Aorta (tissue), 5 donors: ENCODE data around the gene ANXA3. TPM values are rescaled to one million over a fixed set of nuclear protein-coding genes. Genes with fewer than 3 reads are reported as not detected.
"Not testable (repeated sequence)": the region's sequence is repeated elsewhere in the genome, so short reads cannot be mapped to it uniquely, and the experiment has no call there.

Experiments
- ATAC-seq: fragments of 200-7000 bp; cut with Tn5 transposase; one replicate; pipeline ENCODE4 v1.9.1; 2022; ENCODE audit warnings: moderate library complexity; ENCODE audit not compliant: low FRiP score
- DNase-seq, 2 donors: peaks; one replicate each; pipeline ENCODE4 v3.0.0-alpha.2; 2020
- H3K27ac ChIP-seq, 2 donors: one replicate each; pipeline ENCODE4 v1.5.1; 2013; ENCODE audit warnings: low read length in 2 of 2, mild to moderate bottlenecking in 2 of 2, moderate library complexity in 2 of 2, control low read depth in 1 of 2, inconsistent platforms in 1 of 2, low read depth in 1 of 2
- H3K27me3 ChIP-seq, 2 donors: one replicate each; pipeline ENCODE4 v1.6.1; 2013; ENCODE audit warnings: control low read depth in 1 of 2, low read length in 1 of 2, mild to moderate bottlenecking in 1 of 2, moderate library complexity in 1 of 2; ENCODE audit not compliant: insufficient read depth in 2 of 2, control insufficient read depth in 1 of 2
- H3K36me3 ChIP-seq, 2 donors: one replicate each; pipeline ENCODE4 v1.6.1; 2013; ENCODE audit warnings: control low read depth in 1 of 2, low read length in 1 of 2, mild to moderate bottlenecking in 1 of 2; ENCODE audit not compliant: insufficient read depth in 2 of 2, control insufficient read depth in 1 of 2
- H3K4me1 ChIP-seq, 2 donors: one replicate each; pipeline ENCODE4 v1.6.1; 2013; ENCODE audit warnings: low read length in 2 of 2, control low read depth in 1 of 2, mild to moderate bottlenecking in 1 of 2, moderate library complexity in 1 of 2; ENCODE audit not compliant: insufficient read depth in 2 of 2, control insufficient read depth in 1 of 2
- H3K4me3 ChIP-seq, 2 donors: one replicate each; pipeline ENCODE4 v1.5.1; 2013; ENCODE audit warnings: low read length in 2 of 2, control low read depth in 1 of 2, mild to moderate bottlenecking in 1 of 2
- H3K9me3 ChIP-seq: one replicate; pipeline ENCODE4 v1.6.1; 2013; ENCODE audit warnings: mild to moderate bottlenecking, low read length; ENCODE audit not compliant: control insufficient read depth
- WGBS, 2 donors: extraction: QIAGEN DNeasy Blood & Tissue Kit; methylation state at CpG; one replicate each; pipeline ENCODE4 v1.1.7; 2013; 5-methylcytosine and 5-hydroxymethylcytosine counted together
- intact Hi-C, 2 donors: fragments of 100-400 bp; cut with DNase I; formaldehyde crosslinking; loops; one replicate each; pipeline versions ENCODE4 v1.14.2 to v1.15.0; 2022
- long read RNA-seq, 2 donors: library from polyadenylated mRNA; unstranded; transcript quantifications; one replicate each; pipeline ENCODE4 v2.0.0, GENCODE V29; 2020 to 2021
- polyA plus RNA-seq, 2 donors: library from polyadenylated mRNA; stranded (reverse); fragments of 200-250 nt; gene quantifications; one replicate each; pipeline ENCODE4 v1.2.3, GENCODE V29; 2013
- total RNA-seq, 2 donors: library from RNA; stranded (reverse); fragmentation: NEBNext Ultra II Directional; extraction: Animal tissue kit (Norgen Biotek cat#: 25700); gene quantifications; one replicate each; pipeline ENCODE4 v1.2.1, GENCODE V29; 2021
- donor health status: healthy with polysubstance abuse.
- donor health status: Bipolar disorder and iron deficiency.
- donor health status: DM: no; HTN: no; CAD: no.
- donor health status: DM: no; HTN: no; CAD: no.
- donor health status: DM: yes; HTN: yes; CAD: no.

The ANXA3 gene, protein sequence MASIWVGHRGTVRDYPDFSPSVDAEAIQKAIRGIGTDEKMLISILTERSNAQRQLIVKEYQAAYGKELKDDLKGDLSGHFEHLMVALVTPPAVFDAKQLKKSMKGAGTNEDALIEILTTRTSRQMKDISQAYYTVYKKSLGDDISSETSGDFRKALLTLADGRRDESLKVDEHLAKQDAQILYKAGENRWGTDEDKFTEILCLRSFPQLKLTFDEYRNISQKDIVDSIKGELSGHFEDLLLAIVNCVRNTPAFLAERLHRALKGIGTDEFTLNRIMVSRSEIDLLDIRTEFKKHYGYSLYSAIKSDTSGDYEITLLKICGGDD
- total RNA-seq: 10 to 100 TPM in 1 of 2 donors, 1 to 10 TPM in 1; 5.3 to 10.2 TPM
- 10 to 100 TPM in 1 of 2 donors, 1 to 10 TPM in 1; 5.0 to 54.0 TPM for polyA plus RNA-seq
- long read RNA-seq, donor 1, transcript ANXA3-201 (13 exons, 1,657 nt): major isoform, 20 of 20 reads
- long read RNA-seq, donor 1, partial matches to known transcripts: 0 of 20 reads
- long read RNA-seq, donor 1, other reads (novel, unspliced or antisense): 0 of 20 reads
- long read RNA-seq, donor 2, transcript ANXA3-201 (13 exons, 1,657 nt): major isoform, 5 of 5 reads
- long read RNA-seq, donor 2, partial matches to known transcripts: 0 of 5 reads
- long read RNA-seq, donor 2, other reads (novel, unspliced or antisense): 0 of 5 reads

DNA sequence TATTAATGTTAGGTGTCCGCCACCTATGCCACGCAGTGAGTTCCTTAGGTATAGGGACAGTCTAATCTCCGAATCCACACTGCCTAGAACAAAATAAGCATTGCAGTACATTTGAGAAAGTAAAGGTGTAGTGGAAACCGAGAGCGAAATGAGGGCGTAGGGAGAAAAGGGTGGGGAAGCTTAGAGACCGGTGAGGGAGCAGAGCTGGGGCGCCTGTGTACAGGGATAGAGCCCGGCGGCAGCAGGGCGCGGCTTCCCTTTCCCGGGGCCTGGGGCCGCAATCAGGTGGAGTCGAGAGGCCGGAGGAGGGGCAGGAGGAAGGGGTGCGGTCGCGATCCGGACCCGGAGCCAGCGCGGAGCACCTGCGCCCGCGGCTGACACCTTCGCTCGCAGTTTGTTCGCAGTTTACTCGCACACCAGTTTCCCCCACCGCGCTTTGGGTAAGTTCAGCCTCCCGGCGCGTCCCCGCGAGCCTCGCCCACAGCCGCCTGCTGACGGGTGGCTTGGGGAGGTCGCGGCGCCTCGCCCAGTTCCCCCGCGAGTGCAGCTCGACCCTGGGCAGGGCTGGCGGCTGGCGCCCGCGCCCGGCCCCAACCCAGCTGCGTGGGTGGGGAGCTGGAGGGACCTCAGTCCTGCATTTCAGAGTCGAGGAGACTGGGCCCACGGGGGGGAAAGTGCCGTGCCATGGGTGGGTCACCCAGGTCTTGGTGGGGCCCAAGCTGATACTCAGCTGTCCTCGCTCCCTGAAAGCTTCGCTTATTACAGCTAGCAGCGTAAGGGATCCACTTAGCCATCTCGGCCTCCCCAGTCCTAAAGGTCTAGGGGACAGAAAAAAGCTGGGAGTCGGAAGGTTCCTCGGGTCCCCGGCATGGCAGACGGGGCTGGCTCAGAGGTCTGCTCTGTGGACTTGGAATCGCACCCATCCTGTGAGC, at the start of gene ANXA3:
TSS of gene ANXA3 (plus strand) at position 351 of the 932 bp plus-strand sequence. CDS start 2,704 bp downstream, outside the sequence.
- ATAC-seq (peak; percentile 82), DNase-seq (peak; percentile 50 to 75)
- H3K36me3 ChIP-seq: no peaks in the 10 kb centered on the region
- H3K27ac ChIP-seq: no peak within 1 kb of the TSS
- peak within 1 kb of the TSS; percentile 3 to 10 for H3K4me3 ChIP-seq
- 4 to 6% methylated on average over 65 of the region's 65 CpGs for WGBS, 2 donors
- no peaks in the 10 kb centered on the region for H3K9me3 ChIP-seq
- intact Hi-C loops: no loop called here
- no peaks in the 10 kb centered on the region for H3K27me3 ChIP-seq
- H3K4me1 ChIP-seq: no peaks in the 10 kb centered on the region

DNA sequence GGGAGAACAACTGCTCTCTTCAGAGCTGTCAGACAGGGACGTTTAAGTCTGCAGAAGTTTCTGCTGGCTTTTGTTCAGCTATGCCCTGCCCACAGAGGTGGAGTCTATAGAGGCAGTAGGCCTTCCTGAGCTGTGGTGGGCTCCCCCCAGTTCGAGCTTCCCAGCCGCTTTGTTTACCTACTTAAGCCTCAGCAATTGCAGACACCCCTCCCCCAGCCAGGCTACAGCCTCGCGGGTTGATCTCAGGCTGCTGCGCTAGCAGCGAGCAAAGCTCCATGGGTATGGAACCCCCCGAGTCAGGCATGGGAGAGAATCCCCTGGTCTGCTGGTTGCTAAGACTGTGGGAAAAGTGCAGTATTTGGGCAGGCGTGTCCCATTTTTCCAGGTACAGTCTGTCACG, 45.3 kb upstream of the ANXA3 start:
- not testable (repeated sequence) for H3K4me3 ChIP-seq, ATAC-seq

DNA sequence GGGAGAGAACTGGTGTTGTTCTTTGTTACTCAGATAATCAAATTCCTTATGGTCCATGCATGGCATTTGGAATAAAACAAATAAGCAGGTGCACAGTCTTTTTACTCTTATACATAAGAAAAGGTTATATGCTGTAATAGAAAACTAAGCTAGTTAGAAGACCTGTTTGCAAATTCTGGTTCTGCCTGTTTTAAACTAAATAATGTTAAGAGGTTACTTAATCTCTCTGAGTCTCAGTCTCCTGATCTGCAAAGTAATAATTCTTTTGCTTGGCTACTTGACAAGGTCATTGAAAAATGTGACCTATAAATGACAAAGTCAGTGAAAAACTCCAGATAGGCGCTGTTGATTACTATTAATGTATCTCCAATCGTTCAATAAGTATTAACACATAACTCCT, 42.5 kb upstream of the ANXA3 start:
- no peaks in the 10 kb centered on the region for H3K27me3 ChIP-seq
- H3K4me3 ChIP-seq: no peak overlapping the region
- no peak overlapping the region for H3K27ac ChIP-seq
- ATAC-seq (no peak), DNase-seq (no peak)
- 70 to 91% methylated on average over 2 of the region's 2 CpGs for WGBS, 2 donors
- intact Hi-C loops: no loop called here
- no peaks in the 10 kb centered on the region for H3K9me3 ChIP-seq
- no peaks in the 10 kb centered on the region for H3K36me3 ChIP-seq
- H3K4me1 ChIP-seq: no peaks in the 10 kb centered on the region

More for the DNA sequence above, 45.3 kb upstream of the ANXA3 start:
- intact Hi-C loops, H3K27me3 ChIP-seq, DNase-seq, H3K9me3 ChIP-seq, H3K4me1 ChIP-seq, H3K27ac ChIP-seq, H3K36me3 ChIP-seq: not testable (repeated sequence)
- WGBS, 2 donors: 71 to 84% methylated on average over 10 of the region's 10 CpGs

DNA sequence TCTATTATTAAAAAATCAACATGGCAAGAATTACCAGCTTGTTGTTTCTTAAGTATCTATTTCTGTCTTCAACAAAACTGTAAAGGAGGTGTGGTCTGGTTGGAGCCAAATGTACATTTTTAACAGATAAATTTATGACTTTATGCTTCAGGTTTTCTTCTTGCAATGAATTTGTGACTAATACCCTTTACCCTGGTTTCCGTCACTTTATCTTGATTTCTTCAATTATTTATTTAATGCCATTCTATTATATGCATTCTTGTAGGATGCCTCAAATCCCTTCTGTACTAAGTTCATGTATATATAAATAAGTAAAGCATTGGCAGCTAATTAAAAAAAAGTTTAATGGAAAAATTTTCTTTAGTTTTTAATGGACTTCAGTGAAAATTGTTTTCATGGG, 41.5 kb upstream of the ANXA3 start:
- H3K4me3 ChIP-seq: no peak overlapping the region
- no peak for DNase-seq
- no peak overlapping the region for H3K27ac ChIP-seq
- no peaks in the 10 kb centered on the region for H3K9me3 ChIP-seq
- H3K27me3 ChIP-seq: no peaks in the 10 kb centered on the region
- no peaks in the 10 kb centered on the region for H3K4me1 ChIP-seq
- ATAC-seq: no peak
- H3K36me3 ChIP-seq: no peaks in the 10 kb centered on the region
- WGBS, 2 donors: 67 to 96% methylated on average over 1 of the region's 1 CpG
- intact Hi-C loops: loop anchor here in 1 of 2 donors (10.0 kb wide), 1 partner anchor 545 kb away; no protein-coding TSS in a partner anchor

DNA sequence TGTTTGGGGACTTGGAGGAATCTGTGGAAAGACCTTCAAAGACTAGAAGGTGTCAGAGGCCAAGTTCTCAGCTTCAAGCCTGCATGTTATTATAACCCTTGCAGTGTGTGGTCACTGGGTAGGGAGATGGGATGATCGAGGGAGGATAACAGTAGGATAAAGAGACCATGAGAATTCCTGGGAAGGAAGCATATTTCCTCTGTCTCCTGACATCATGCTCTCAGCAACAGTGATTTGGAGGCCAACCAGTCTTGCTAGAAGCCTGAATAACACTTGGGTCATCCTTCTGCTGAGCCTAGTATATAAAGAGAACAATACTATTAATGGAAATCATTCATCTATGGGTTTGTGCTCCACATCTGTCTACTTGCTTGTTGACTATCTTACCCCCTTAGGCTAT, 40.9 kb upstream of the ANXA3 start:
- H3K9me3 ChIP-seq: no peaks in the 10 kb centered on the region
- H3K27ac ChIP-seq: no peak overlapping the region
- H3K27me3 ChIP-seq: no peaks in the 10 kb centered on the region
- H3K36me3 ChIP-seq: no peaks in the 10 kb centered on the region
- no peak for DNase-seq
- no peaks in the 10 kb centered on the region for H3K4me1 ChIP-seq
- no peak for ATAC-seq
- intact Hi-C loops: loop anchor here in 1 of 2 donors (10.0 kb wide), 1 partner anchor 546 kb away; no protein-coding TSS in a partner anchor
- 14 to 35% methylated on average over 1 of the region's 1 CpG for WGBS, 2 donors
- no peak overlapping the region for H3K4me3 ChIP-seq

DNA sequence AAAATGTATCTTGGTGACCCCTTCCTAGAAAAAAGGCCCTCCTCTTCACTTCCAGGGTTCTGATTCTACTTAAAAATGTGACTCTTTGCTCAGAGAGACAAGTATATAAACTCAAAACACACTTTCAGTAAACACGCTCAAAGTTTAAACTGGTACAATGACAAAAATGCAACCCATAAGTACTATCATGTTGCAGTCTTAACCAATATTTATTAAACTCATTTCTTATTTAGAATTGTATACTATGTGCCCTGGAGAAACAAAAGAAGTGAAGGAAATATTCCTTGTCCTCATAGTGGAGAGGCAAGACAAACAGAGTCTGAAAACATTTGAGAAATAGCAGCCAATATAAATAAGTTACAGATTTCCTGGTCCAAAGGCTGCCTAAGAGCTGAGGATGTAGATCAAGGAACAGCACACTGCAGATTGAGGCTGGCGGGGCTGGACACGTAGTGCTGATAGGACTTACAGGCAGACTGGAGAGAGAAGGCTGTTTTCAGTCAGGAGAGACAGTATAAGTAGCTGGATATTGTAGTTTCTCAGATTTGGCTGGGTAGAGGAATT, 39.1 kb upstream of the ANXA3 start:
- Histone ChIP-seq H3K27me3 (no peaks in the 10 kb centered on the region), H3K9me3 (no peaks in the 10 kb centered on the region), H3K36me3 (no peaks in the 10 kb centered on the region), H3K4me3 (no peak overlapping the region), H3K27ac (no peak overlapping the region), H3K4me1 (no peaks in the 10 kb centered on the region)
- ATAC-seq (no peak), DNase-seq (no peak)
- WGBS, 2 donors: 7 to 11% methylated on average over 3 of the region's 3 CpGs
- intact Hi-C loops: loop anchor here in 1 of 2 donors (10.0 kb wide), 1 partner anchor 548 kb away; no protein-coding TSS in a partner anchor

DNA sequence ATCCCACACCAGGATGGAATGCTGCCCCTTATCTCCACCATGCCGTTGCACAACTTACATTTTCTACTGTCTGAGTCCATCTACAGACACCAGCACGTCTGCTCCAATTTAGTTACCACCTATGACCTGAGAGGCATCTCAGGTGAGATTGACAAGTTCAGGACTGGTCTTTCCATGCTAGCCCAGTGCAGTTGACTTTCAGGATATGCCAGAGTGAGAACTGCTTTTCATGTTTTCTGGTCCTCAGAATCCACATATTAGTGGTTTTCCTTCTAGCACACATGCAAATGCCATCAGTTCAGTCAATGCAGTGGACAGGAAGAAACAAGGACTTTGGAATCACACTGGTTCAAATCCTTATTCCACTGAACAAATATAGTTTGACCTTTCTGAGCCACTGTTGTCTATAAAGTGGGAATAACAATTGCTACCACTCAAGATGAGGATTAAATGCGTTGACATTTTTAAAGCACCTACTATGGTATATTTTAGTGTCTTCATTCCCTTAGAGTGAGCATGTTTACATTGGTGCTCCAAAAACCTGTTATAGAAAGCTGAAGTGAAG, 38.1 kb upstream of the ANXA3 start:
- no peak for DNase-seq
- Histone ChIP-seq H3K36me3 (no peaks in the 10 kb centered on the region), H3K4me3 (no peak overlapping the region), H3K27ac (no peak overlapping the region), H3K27me3 (no peaks in the 10 kb centered on the region), H3K4me1 (no peaks in the 10 kb centered on the region), H3K9me3 (no peaks in the 10 kb centered on the region)
- no peak for ATAC-seq
- intact Hi-C loops: loop anchor here in 1 of 2 donors (10.0 kb wide), 1 partner anchor 549 kb away; no protein-coding TSS in a partner anchor
- 92 to 94% methylated on average over 3 of the region's 3 CpGs for WGBS, 2 donors
